Astrocyte (in vitro differentiated cells and primary cell): ENCODE results near the gene KIAA1217. TPM values are rescaled to one million over a fixed set of nuclear protein-coding genes. Genes with fewer than 3 reads are reported as not detected.

Experiments
- DNase-seq: peaks from one replicate; pipeline ENCODE4 v3.0.0-alpha.2; 2010; ENCODE audit warnings: low read depth
- FAIRE-seq: peaks from 2 replicates; lab custom pipeline; 2011; peaks lifted over from hg19 to GRCh38; lab: Jason Lieb, UNC
- H2AFZ ChIP-seq: 2 replicates; pipeline ENCODE4 v1.6.0; 2012; ENCODE audit warnings: low read depth, low read length, inconsistent platforms
- H3K27ac ChIP-seq: 2 replicates; pipeline ENCODE4 v1.5.1; 2011; ENCODE audit warnings: low read depth, low read length, inconsistent platforms
- H3K27me3 ChIP-seq: 2 replicates; pipeline ENCODE4 v1.6.0; 2011; ENCODE audit warnings: low read length, inconsistent platforms; ENCODE audit not compliant: insufficient read depth
- H3K36me3 ChIP-seq: 2 replicates; pipeline ENCODE4 v1.5.1; 2011; ENCODE audit warnings: low read length, inconsistent platforms; ENCODE audit not compliant: insufficient read depth
- H3K4me1 ChIP-seq: 2 replicates; pipeline ENCODE4 v1.5.1; 2011; ENCODE audit warnings: low read length, inconsistent platforms; ENCODE audit not compliant: insufficient read depth
- H3K4me2 ChIP-seq: 2 replicates; pipeline ENCODE4 v1.6.0; 2012; ENCODE audit warnings: low read length, inconsistent platforms
- H3K4me3 ChIP-seq: 2 replicates; pipeline ENCODE4 v1.5.1; 2011; ENCODE audit warnings: low read depth, mild to moderate bottlenecking, low read length, inconsistent platforms; ENCODE audit not compliant: insufficient read depth
- H3K79me2 ChIP-seq: 2 replicates; pipeline ENCODE4 v1.6.0; 2012; ENCODE audit warnings: mild to moderate bottlenecking, low read length, inconsistent platforms; ENCODE audit not compliant: insufficient read depth
- H3K9ac ChIP-seq: 2 replicates; pipeline ENCODE4 v1.6.0; 2012; ENCODE audit warnings: mild to moderate bottlenecking, low read length, inconsistent platforms
- H3K9me3 ChIP-seq: 2 replicates; pipeline ENCODE4 v1.5.1; 2012; ENCODE audit warnings: low read depth, mild to moderate bottlenecking, low read length, inconsistent platforms; ENCODE audit not compliant: insufficient read depth
- H4K20me1 ChIP-seq: 2 replicates; pipeline ENCODE4 v1.6.0; 2012; ENCODE audit warnings: low read length, inconsistent platforms; ENCODE audit not compliant: insufficient read depth
- H3K27ac Mint-ChIP-seq: one replicate; pipeline ENCODE4 v1.8.0; 2021; ENCODE audit warnings: mild to moderate bottlenecking, mixed read lengths; ENCODE audit not compliant: unreplicated experiment
- H3K27me3 Mint-ChIP-seq: one replicate; pipeline ENCODE4 v1.8.0; 2021; ENCODE audit warnings: low read depth, mixed read lengths; ENCODE audit not compliant: unreplicated experiment
- H3K36me3 Mint-ChIP-seq: one replicate; pipeline ENCODE4 v1.8.0; 2021; ENCODE audit warnings: low read depth, mixed read lengths; ENCODE audit not compliant: unreplicated experiment
- H3K4me1 Mint-ChIP-seq: one replicate; pipeline ENCODE4 v1.8.0; 2021; ENCODE audit warnings: low read depth, mixed read lengths; ENCODE audit not compliant: unreplicated experiment
- H3K4me3 Mint-ChIP-seq: one replicate; pipeline ENCODE4 v1.8.0; 2021; ENCODE audit warnings: mild to moderate bottlenecking, moderate library complexity, mixed read lengths; ENCODE audit not compliant: unreplicated experiment
- H3K9me3 Mint-ChIP-seq: one replicate; pipeline ENCODE4 v1.8.0; 2021; ENCODE audit warnings: mild to moderate bottlenecking, mixed read lengths; ENCODE audit not compliant: unreplicated experiment
- EZH2 ChIP-seq: IDR thresholded peaks from 2 replicates; pipeline ENCODE4 v1.6.1; 2012; ENCODE audit warnings: mild to moderate bottlenecking, low read length, inconsistent platforms; ENCODE audit not compliant: insufficient read depth
- total RNA-seq: library from RNA; stranded (reverse); gene quantifications from 2 replicates; pipeline ENCODE4 v1.2.1, GENCODE V29; 2021
- TF ChIP-seq, protein P1 (sequence below): IDR thresholded peaks from 2 replicates; pipeline ENCODE4 v1.5.1; 2011; ENCODE audit warnings: low read depth, mild to moderate bottlenecking, inconsistent platforms, low read length, moderate library complexity; ENCODE audit not compliant: insufficient read depth

The KIAA1217 gene
- total RNA-seq, 1 donor from 2014 or later = 31.8 TPM

DNA sequence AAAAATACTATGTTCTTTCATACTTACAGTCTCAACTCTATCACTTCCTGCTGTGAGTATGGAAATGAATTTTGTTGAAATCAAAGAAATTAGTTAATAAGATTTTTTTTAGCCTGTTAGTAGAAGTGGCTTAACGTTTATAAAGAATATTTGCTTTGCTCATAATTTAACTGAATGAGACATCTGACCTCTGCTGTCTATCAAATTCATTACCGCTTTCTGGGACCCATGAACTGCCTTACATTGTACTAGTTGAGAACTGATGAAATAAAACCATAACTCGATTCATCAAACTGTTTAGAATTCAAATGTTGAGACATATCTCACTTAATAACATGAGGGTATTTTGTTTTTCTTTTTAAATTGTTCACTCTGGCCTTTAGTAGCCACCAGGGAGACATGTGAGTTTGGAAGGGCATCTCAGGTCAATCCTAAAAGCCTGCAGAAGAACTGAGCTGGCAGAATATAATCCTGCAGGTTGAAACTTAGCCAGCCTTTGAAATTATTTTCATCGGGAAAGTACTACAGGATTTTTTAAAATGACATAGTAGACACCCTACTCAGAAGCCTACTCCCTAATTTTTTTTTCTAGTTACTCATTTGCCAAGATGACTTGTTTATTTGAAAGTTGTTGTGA lies 78.7 kb downstream of the KIAA1217 start:
- Histone ChIP-seq H3K9ac (no peak overlapping the region), H3K27ac (no peak overlapping the region), H3K79me2 (peaks cover 37% of the 10 kb centered on the region), H3K4me1 (no peaks in the 10 kb centered on the region), H3K9me3 (no peaks in the 10 kb centered on the region), H2AFZ (no peak overlapping the region), H4K20me1 (no peaks in the 10 kb centered on the region), H3K27me3 (no peaks in the 10 kb centered on the region), H3K36me3 (no peaks in the 10 kb centered on the region), H3K4me3 (no peak overlapping the region), H3K4me2 (no peak overlapping the region)
- no peaks in the 10 kb centered on the region for H3K9me3 Mint-ChIP-seq
- H3K36me3 Mint-ChIP-seq = peaks cover 2% of the 10 kb centered on the region
- FAIRE-seq (no peak), DNase-seq (no peak)
- no peak overlapping the region for H3K4me3 Mint-ChIP-seq
- no peak overlapping the region for H3K27ac Mint-ChIP-seq
- H3K27me3 Mint-ChIP-seq = no peaks in the 10 kb centered on the region
- H3K4me1 Mint-ChIP-seq = no peaks in the 10 kb centered on the region
- TF ChIP-seq EZH2 = no peak
- TF ChIP-seq, protein P1, sequence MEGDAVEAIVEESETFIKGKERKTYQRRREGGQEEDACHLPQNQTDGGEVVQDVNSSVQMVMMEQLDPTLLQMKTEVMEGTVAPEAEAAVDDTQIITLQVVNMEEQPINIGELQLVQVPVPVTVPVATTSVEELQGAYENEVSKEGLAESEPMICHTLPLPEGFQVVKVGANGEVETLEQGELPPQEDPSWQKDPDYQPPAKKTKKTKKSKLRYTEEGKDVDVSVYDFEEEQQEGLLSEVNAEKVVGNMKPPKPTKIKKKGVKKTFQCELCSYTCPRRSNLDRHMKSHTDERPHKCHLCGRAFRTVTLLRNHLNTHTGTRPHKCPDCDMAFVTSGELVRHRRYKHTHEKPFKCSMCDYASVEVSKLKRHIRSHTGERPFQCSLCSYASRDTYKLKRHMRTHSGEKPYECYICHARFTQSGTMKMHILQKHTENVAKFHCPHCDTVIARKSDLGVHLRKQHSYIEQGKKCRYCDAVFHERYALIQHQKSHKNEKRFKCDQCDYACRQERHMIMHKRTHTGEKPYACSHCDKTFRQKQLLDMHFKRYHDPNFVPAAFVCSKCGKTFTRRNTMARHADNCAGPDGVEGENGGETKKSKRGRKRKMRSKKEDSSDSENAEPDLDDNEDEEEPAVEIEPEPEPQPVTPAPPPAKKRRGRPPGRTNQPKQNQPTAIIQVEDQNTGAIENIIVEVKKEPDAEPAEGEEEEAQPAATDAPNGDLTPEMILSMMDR = no peak

- H3K27ac Mint-ChIP-seq = no peak overlapping the region
- no peaks in the 10 kb centered on the region for H3K36me3 ChIP-seq
- peaks cover 30% of the 10 kb centered on the region for H3K79me2 ChIP-seq
- TF ChIP-seq EZH2 = no peak
- TF ChIP-seq, protein P1 = no peak
- H3K36me3 Mint-ChIP-seq = peaks cover 2% of the 10 kb centered on the region
- H3K27me3 Mint-ChIP-seq = no peaks in the 10 kb centered on the region
- DNase-seq (no peak), FAIRE-seq (no peak)
- no peaks in the 10 kb centered on the region for H3K27me3 ChIP-seq
- no peak overlapping the region for H3K27ac ChIP-seq
- H3K4me3 Mint-ChIP-seq = no peak overlapping the region
- H3K4me1 ChIP-seq = no peaks in the 10 kb centered on the region
- H3K4me3 ChIP-seq = no peak overlapping the region
- no peak overlapping the region for H3K4me2 ChIP-seq
- peaks cover 4% of the 10 kb centered on the region for H3K4me1 Mint-ChIP-seq
- H3K9ac ChIP-seq = no peak overlapping the region
- H4K20me1 ChIP-seq = no peaks in the 10 kb centered on the region
- H3K9me3 ChIP-seq = no peaks in the 10 kb centered on the region
- H3K9me3 Mint-ChIP-seq = no peaks in the 10 kb centered on the region
- no peak overlapping the region for H2AFZ ChIP-seq
These were observed 79.6 kb downstream of the KIAA1217 start for GRCh38 chr10:24288581-24288980.

- no peak overlapping the region for H2AFZ ChIP-seq
- no peak overlapping the region for H3K4me2 ChIP-seq
- no peaks in the 10 kb centered on the region for H4K20me1 ChIP-seq
- no peaks in the 10 kb centered on the region for H3K9me3 ChIP-seq
- Mint-ChIP-seq H3K4me1 (peaks cover 4% of the 10 kb centered on the region), H3K27me3 (no peaks in the 10 kb centered on the region), H3K9me3 (no peaks in the 10 kb centered on the region), H3K4me3 (no peak overlapping the region), H3K36me3 (peaks cover 2% of the 10 kb centered on the region), H3K27ac (no peak overlapping the region)
- TF ChIP-seq, protein P1 = no peak
- no peak for TF ChIP-seq EZH2
- H3K4me3 ChIP-seq = no peak overlapping the region
- H3K36me3 ChIP-seq = no peaks in the 10 kb centered on the region
- no peak for DNase-seq
- H3K4me1 ChIP-seq = no peaks in the 10 kb centered on the region
- no peak for FAIRE-seq
- no peak overlapping the region for H3K27ac ChIP-seq
- no peak overlapping the region for H3K9ac ChIP-seq
- H3K27me3 ChIP-seq = no peaks in the 10 kb centered on the region
- peaks cover 25% of the 10 kb centered on the region for H3K79me2 ChIP-seq
These were observed 80.3 kb downstream of the KIAA1217 start for GRCh38 chr10:24289235-24289634.
